Measurements from ENCODE around the gene FBXO40. TPM values are rescaled to one million over a fixed set of nuclear protein-coding genes. Genes with fewer than 3 reads are reported as not detected.

FBXO40 gene
- total and polyA plus RNA-seq, 12 donors: 2.9 to 279 (median 217) TPM

DNA sequence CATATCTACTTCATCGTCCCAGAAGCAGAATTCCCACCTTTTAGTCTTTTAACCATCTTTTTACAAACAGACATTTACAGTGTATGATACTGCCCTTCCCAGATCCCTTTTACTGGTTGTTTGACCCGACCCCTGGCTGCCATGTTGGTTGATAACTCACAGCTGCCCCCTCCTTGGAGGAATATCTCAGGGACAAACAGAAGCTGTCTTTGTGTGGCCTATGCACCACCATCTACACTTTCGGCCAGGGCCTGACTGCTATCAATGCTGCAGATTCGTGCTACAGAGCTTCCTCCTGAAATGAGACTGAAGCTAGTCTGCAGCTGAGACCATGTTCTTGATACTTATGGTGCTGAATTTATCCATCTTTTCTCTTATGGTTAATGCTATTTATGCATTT is 40.8 kb upstream of the FBXO40 start:
- TF ChIP-seq CTCF (IDR thresholded peaks at IDR 0.05): no peak
- Histone ChIP-seq H3K4me1 (peaks cover 0 to 7% (median 0%) of the 10 kb centered on the region in 9 donors), H3K4me3 (peak overlapping the region in 3 of 10 donors; percentile 1 to 27 (median 11)), H3K9me3 (no peaks in the 10 kb centered on the region), H3K36me3 (no peaks in the 10 kb centered on the region), H3K27me3 (no peaks in the 10 kb centered on the region), H3K27ac (no peak overlapping the region)
- WGBS, 2 donors: 28 to 46% methylated on average over 4 of the region's 4 CpGs
- intact Hi-C loops (cut with DNase I): loop anchor here in 3 of 10 donors (5.0 to 10.0 kb wide), 3 partner anchors 442 to 712 kb away; no protein-coding TSS in a partner anchor
- ATAC-seq (no peak), DNase-seq (no peak)

DNA sequence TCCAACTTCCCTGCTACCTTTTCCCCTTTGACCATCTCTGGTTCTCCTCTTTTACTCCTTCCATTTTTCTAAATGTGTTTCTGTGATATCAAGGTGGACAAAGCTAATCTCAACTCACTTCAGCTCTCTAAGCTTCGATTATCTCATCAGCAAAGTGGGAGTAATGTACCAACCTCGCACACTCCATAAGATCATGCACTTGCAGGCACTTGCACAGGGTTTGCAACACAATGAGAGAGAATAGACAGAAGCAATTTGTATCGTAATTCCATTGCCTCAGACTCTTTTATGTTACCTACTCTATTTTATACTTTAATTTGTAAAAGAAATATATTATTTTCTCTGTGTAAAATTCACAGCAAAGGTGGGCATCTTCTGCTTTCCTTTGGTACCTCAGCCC is 40.4 kb upstream of the FBXO40 start:
- H3K4me1 ChIP-seq: peaks cover 0 to 7% (median 0%) of the 10 kb centered on the region in 9 donors
- DNase-seq (no peak), ATAC-seq (no peak)
- WGBS, 2 donors: 53 to 59% methylated on average over 3 of the region's 3 CpGs
- intact Hi-C loops (cut with DNase I): loop anchor here in 3 of 10 donors (5.0 to 10.0 kb wide), 3 partner anchors 442 to 712 kb away; no protein-coding TSS in a partner anchor
- no peaks in the 10 kb centered on the region for H3K27me3 ChIP-seq
- no peak overlapping the region for H3K4me3 ChIP-seq
- TF ChIP-seq CTCF (IDR thresholded peaks at IDR 0.05): no peak
- H3K27ac ChIP-seq: no peak overlapping the region
- no peaks in the 10 kb centered on the region for H3K36me3 ChIP-seq
- H3K9me3 ChIP-seq: no peaks in the 10 kb centered on the region

- WGBS, 2 donors: 92 to 95% methylated on average over 5 of the region's 5 CpGs
- peaks cover 0 to 3% (median 0%) of the 10 kb centered on the region in 9 donors for H3K4me1 ChIP-seq
- H3K4me3 ChIP-seq: no peak overlapping the region
- no peaks in the 10 kb centered on the region for H3K27me3 ChIP-seq
- TF ChIP-seq CTCF (IDR thresholded peaks at IDR 0.05): no peak
- intact Hi-C loops (cut with DNase I): loop anchor here in 2 of 10 donors (10.0 kb wide), 2 partner anchors 437 to 707 kb away; no protein-coding TSS in a partner anchor
- H3K36me3 ChIP-seq: no peaks in the 10 kb centered on the region
- H3K9me3 ChIP-seq: no peaks in the 10 kb centered on the region
- H3K27ac ChIP-seq: no peak overlapping the region
- ATAC-seq: no peak
- no peak for DNase-seq
Observed at GRCh38 chr3:121557426-121557934, 35.7 kb upstream of the FBXO40 start.

- H3K27ac ChIP-seq: no peak overlapping the region
- no peak for ATAC-seq
- intact Hi-C loops (cut with DNase I): loop anchor here in 1 of 10 donors (10.0 kb wide), 1 partner anchor 83 kb away; no protein-coding TSS in a partner anchor
Observed at GRCh38 chr3:121562148-121562547, 31.0 kb upstream of the FBXO40 start.

More at GRCh38 chr3:121562148-121562547, 31.0 kb upstream of the FBXO40 start:
- no peak for TF ChIP-seq CTCF (IDR thresholded peaks at IDR 0.05)
- no peak overlapping the region for H3K4me3 ChIP-seq
- H3K4me1 ChIP-seq: no peaks in the 10 kb centered on the region
- DNase-seq: no peak
- no peaks in the 10 kb centered on the region for H3K9me3 ChIP-seq
- no peaks in the 10 kb centered on the region for H3K27me3 ChIP-seq
- no peaks in the 10 kb centered on the region for H3K36me3 ChIP-seq

All from heart right ventricle (tissue), 16 donors.